Spleen (tissue), 11 donors: ENCODE measurements around the gene SYCP2. TPM values are rescaled to one million over a fixed set of nuclear protein-coding genes. Genes with fewer than 3 reads are reported as not detected.

Experiments used
- DNase-seq: peaks from one replicate; pipeline ENCODE4 v3.0.0-alpha.2; 2020
- H3K27ac ChIP-seq, 8 donors: fragments of 200-600 bp; sonication (generic) in 7 of 8; 1 replicate in 4 of 8; 2 replicates in 4 of 8; pipeline versions ENCODE4 v1.5.0 to v1.8.0; 2016 to 2021; ENCODE audit warnings: inconsistent platforms in 4 of 8, mild to moderate bottlenecking in 4 of 8, moderate library complexity in 1 of 8
- H3K27me3 ChIP-seq, 7 donors: fragments of 200-600 bp; sonication (generic) in 6 of 7; replicated peaks in 1 of 7; 1 replicate in 4 of 7; 2 replicates in 3 of 7; pipeline versions ENCODE4 v1.5.0 to v1.8.0; 2016 to 2021; ENCODE audit warnings: inconsistent platforms in 3 of 7, mild to moderate bottlenecking in 1 of 7
- H3K36me3 ChIP-seq, 6 donors: fragments of 200-600 bp; sonication (generic) in 5 of 6; 1 replicate in 4 of 6; 2 replicates in 2 of 6; pipeline versions ENCODE4 v1.5.0 to v1.8.0; 2016 to 2021; ENCODE audit warnings: inconsistent platforms in 2 of 6
- H3K4me1 ChIP-seq, 6 donors: fragments of 200-600 bp; sonication (generic) in 5 of 6; 1 replicate in 3 of 6; 2 replicates in 3 of 6; pipeline versions ENCODE4 v1.5.0 to v1.8.0; 2016 to 2021; ENCODE audit warnings: inconsistent platforms in 3 of 6
- H3K4me3 ChIP-seq, 8 donors: fragments of 200-600 bp; sonication (generic) in 7 of 8; 1 replicate in 4 of 8; 2 replicates in 4 of 8; pipeline versions ENCODE4 v1.5.0 to v1.8.0; 2016 to 2021; ENCODE audit warnings: inconsistent platforms in 4 of 8, mild to moderate bottlenecking in 4 of 8, moderate library complexity in 2 of 8
- H3K9me3 ChIP-seq, 8 donors: fragments of 200-600 bp; sonication (generic) in 7 of 8; 1 replicate in 4 of 8; 2 replicates in 4 of 8; pipeline versions ENCODE4 v1.5.0 to v1.8.0; 2016 to 2021; ENCODE audit warnings: inconsistent platforms in 4 of 8
- CTCF ChIP-seq, 11 experiments: fragments of 200-600 bp in 7 of 11; fragments of 450-650 bp in 4 of 11; sonication (generic) in 4 of 11; IDR thresholded peaks in 8 of 11; conservative IDR thresholded peaks in 3 of 11; 1 replicate in 7 of 11; 2 replicates in 4 of 11; pipeline versions ENCODE4 v1.4.0 to v1.8.0; 2016 to 2021; ENCODE audit warnings: antibody characterized with exemption in 11 of 11, inconsistent platforms in 4 of 11, mild to moderate bottlenecking in 1 of 11
- POLR2A ChIP-seq, 3 donors: fragments of 450-650 bp; IDR thresholded peaks; one replicate each; pipeline ENCODE4 v1.5.1; 2017; ENCODE audit warnings: antibody characterized with exemption in 3 of 3, mild to moderate bottlenecking in 1 of 3
- POLR2AphosphoS5 ChIP-seq, 3 donors: sonication (generic); formaldehyde crosslinking; IDR thresholded peaks; one replicate each; pipeline ENCODE4 v1.5.1; 2017; ENCODE audit warnings: antibody characterized with exemption in 3 of 3
- WGBS, 5 donors: extraction: QIAGEN DNeasy Blood & Tissue Kit in 3 of 5; methylation state at CpG; one replicate each; pipeline versions ENCODE4 v1.1.5 to v1.1.7; 2013 to 2018; 5-methylcytosine and 5-hydroxymethylcytosine counted together
- intact Hi-C: fragments of 100-400 bp; cut with DNase I; formaldehyde crosslinking; loops from one replicate; pipeline ENCODE4 v1.15.0; 2023; ENCODE audit warnings: low total_unique reads
- polyA plus RNA-seq, 3 donors: library from polyadenylated mRNA; stranded (reverse); fragments of 200-250 nt; gene quantifications; one replicate each; pipeline ENCODE4 v1.2.1, GENCODE V29; 2013
- total RNA-seq, 7 donors: library from RNA; depleted of rRNA in 3 of 7; stranded (reverse); fragments of >200 nt in 3 of 7; fragmentation: NEBNext Ultra II Directional in 4 of 7; extraction: Animal tissue kit (Norgen Biotek cat#: 25700) in 4 of 7; gene quantifications; one replicate each; pipeline versions ENCODE4 v1.1.0 to v1.2.1, GENCODE V29; 2016 to 2021
- donor health status: healthy with polysubstance abuse.
- donor health status: DM: no; HTN: no; CAD: no; lungs with moderate emphysema.
- donor health status: DM: no; HTN: no; CAD: no.
- donor health status: Bipolar disorder and iron deficiency.
- donor health status: healthy.
- donor health status: DM: no; HTN: no; CAD: no.
- donor health status: DM: yes; HTN: yes; CAD: no.

SYCP2 gene
- total and polyA plus RNA-seq, 10 donors: 1.5 to 9.1 (median 4.9) TPM

- whole genome bisulfite sequencing, 5 donors: 91 to 94% (median 94%) methylated on average over 7 of the region's 7 CpGs
- H3K36me3 ChIP-seq: no peaks in the 10 kb centered on the region
- H3K4me3 ChIP-seq: no peak overlapping the region
- H3K9me3 ChIP-seq: no peaks in the 10 kb centered on the region
- H3K4me1 ChIP-seq: peaks cover 0 to 5% (median 0%) of the 10 kb centered on the region in 6 donors
- no peak for TF ChIP-seq POLR2A (IDR thresholded peaks at IDR 0.05)
- H3K27ac ChIP-seq: no peak overlapping the region
- DNase-seq: peak; percentile 47
- H3K27me3 ChIP-seq: peaks cover 0 to 17% (median 0%) of the 10 kb centered on the region in 7 donors
- intact Hi-C loops: no loop called here
These were observed 112.2 kb downstream of the SYCP2 start for GRCh38 chr20:59821201-59821600.

DNA sequence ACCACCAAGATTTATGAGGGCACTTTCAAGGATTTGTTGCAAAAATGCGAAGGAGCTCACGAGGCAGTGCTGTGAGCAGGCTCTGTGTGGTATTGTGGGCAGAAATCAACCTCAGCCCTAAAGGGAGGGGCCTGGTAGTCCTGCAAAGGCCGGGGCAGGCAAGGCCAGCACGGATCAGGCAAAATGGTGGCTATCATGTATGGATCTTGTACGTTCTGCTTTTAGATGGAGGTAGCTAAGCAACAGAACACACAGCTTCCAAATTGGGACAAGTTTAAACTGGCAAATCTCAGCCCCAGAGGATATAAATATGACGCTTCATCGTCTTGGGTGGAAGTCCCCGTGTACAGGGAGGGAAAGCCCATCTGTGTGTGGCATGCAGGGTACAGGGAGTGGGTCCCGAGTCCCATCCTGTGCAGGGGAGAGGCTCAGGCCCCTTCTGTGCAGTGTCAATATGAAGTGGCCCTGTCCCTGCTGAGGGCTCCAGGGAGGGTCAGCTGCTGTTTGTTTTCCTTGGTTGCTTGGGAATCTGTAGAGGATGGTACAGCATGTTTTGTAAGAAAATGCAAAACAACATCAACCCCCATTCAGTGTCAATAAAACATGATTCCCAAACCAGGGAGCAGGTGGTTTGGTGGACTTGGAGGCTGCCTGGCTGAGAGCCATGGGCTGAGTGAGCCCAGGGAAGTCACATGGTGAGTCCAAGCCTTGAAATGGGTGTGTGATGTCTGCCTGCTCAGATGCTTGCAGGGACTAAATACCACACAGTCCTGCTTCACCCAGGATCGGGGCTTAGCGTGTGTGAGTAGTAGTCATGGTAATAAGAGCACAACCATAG lies 113.0 kb downstream of the SYCP2 start:
- Histone ChIP-seq H3K27me3 (peaks cover 0 to 17% (median 0%) of the 10 kb centered on the region in 7 donors), H3K36me3 (no peaks in the 10 kb centered on the region), H3K4me1 (peaks cover 0 to 5% (median 0%) of the 10 kb centered on the region in 6 donors), H3K9me3 (no peaks in the 10 kb centered on the region), H3K4me3 (no peak overlapping the region), H3K27ac (no peak overlapping the region)
- intact Hi-C loops: no loop called here
- DNase-seq: peak; percentile 34
- TF ChIP-seq POLR2AphosphoS5 (IDR thresholded peaks at IDR 0.05): peak in 1 of 3 donors; percentile 38
- TF ChIP-seq CTCF (IDR thresholded peaks at IDR 0.05 in 8 of 11, conservative IDR thresholded peaks at IDR 0.05 in 3 of 11): no peak
- 63 to 81% (median 71%) methylated on average over 11 of the region's 11 CpGs for WGBS, 5 donors

DNA sequence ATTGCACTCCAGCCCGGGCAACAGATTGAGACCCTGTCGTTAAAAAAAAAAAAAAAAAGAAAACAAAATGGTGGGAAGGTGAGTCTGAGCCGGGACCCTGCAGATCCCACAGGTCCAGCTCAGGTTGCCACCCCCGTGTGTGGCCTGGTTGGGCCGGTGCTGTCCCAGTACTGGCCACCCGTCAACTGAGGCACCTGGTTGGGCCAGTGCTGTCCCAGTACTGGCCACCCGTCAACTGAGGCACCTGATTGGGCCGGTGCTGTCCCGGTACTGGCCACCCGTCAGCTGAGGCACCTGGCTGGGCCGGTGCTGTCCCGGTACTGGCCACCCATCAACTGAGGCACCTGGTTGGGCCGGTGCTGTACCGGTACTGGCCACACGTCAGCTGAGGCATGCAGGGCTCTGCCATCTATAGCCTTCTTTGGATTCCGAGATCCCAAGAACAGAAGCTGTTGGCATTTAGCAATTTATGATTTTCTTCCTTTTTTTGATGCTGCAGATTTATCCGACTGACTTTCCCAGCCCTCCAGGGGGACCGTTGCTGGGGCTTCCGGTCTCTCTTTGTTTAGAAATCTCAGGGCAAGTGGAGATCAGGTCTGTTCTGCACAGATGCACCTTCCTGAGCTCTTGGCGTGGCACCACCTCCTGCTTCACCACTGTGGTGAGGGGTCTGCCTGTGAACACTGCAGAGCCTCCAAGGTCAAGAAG lies 113.8 kb downstream of the SYCP2 start:
- H3K36me3 ChIP-seq: no peaks in the 10 kb centered on the region
- peaks cover 0 to 17% (median 0%) of the 10 kb centered on the region in 7 donors for H3K27me3 ChIP-seq
- intact Hi-C loops: no loop called here
- H3K4me1 ChIP-seq: peaks cover 0 to 5% (median 0%) of the 10 kb centered on the region in 6 donors
- TF ChIP-seq POLR2AphosphoS5 (IDR thresholded peaks at IDR 0.05) (no peak), POLR2A (IDR thresholded peaks at IDR 0.05) (no peak), CTCF (IDR thresholded peaks at IDR 0.05 in 8 of 11, conservative IDR thresholded peaks at IDR 0.05 in 3 of 11) (no peak)
- H3K9me3 ChIP-seq: no peaks in the 10 kb centered on the region
- 85 to 90% (median 88%) methylated on average over 20 of the region's 20 CpGs for WGBS, 5 donors
- H3K27ac ChIP-seq: no peak overlapping the region
- H3K4me3 ChIP-seq: no peak overlapping the region
- DNase-seq: peak; percentile 29

- no peak overlapping the region for H3K4me3 ChIP-seq
- TF ChIP-seq CTCF (IDR thresholded peaks at IDR 0.05 in 8 of 11, conservative IDR thresholded peaks at IDR 0.05 in 3 of 11): no peak
- DNase-seq: peak; percentile 27
- H3K36me3 ChIP-seq: no peaks in the 10 kb centered on the region
- peaks cover 0 to 17% (median 0%) of the 10 kb centered on the region in 7 donors for H3K27me3 ChIP-seq
- H3K27ac ChIP-seq: no peak overlapping the region
- intact Hi-C loops: no loop called here
- 82 to 91% (median 88%) methylated on average over 10 of the region's 10 CpGs for WGBS, 5 donors
- H3K4me1 ChIP-seq: peaks cover 0 to 5% (median 0%) of the 10 kb centered on the region in 6 donors
- H3K9me3 ChIP-seq: no peaks in the 10 kb centered on the region
These were observed 114.5 kb downstream of the SYCP2 start for GRCh38 chr20:59818911-59819310.
